Stromal cell of bone marrow (primary cell): Measurements from ENCODE around the gene ATP6V0A1.
A peak's percentile ranks its signal among the peaks of the same experiment; 100 is the strongest.
"Not testable (repeated sequence)": the region's sequence is repeated elsewhere in the genome, so short reads cannot be mapped to it uniquely, and the experiment has no call there.

Experiments
- DNase-seq: peaks from one replicate; pipeline ENCODE4 v3.0.0-alpha.2; 2012; ENCODE audit warnings: low read depth

ATP6V0A1 gene

GRCh38 chr17:42477173-42477572 is 18.5 kb downstream of the ATP6V0A1 start:
- no peak for DNase-seq

GRCh38 chr17:42477824-42478223 is 19.1 kb downstream of the ATP6V0A1 start:
- not testable (repeated sequence) for DNase-seq

- DNase-seq: no peak
These were observed 25.6 kb downstream of the ATP6V0A1 start for GRCh38 chr17:42484304-42484703.

- no peak for DNase-seq
These were observed 27.0 kb downstream of the ATP6V0A1 start for GRCh38 chr17:42485680-42486079.

- DNase-seq: no peak
These were observed 29.4 kb downstream of the ATP6V0A1 start for GRCh38 chr17:42488032-42488431.

- no peak for DNase-seq
These were observed 34.6 kb downstream of the ATP6V0A1 start for GRCh38 chr17:42493319-42493718.

GRCh38 chr17:42494673-42495072 is 36.0 kb downstream of the ATP6V0A1 start:
- DNase-seq: no peak

GRCh38 chr17:42498828-42499227 is 40.1 kb downstream of the ATP6V0A1 start:
- no peak for DNase-seq

- no peak for DNase-seq
These were observed 43.4 kb downstream of the ATP6V0A1 start for GRCh38 chr17:42502091-42502490.

GRCh38 chr17:42502926-42503325 is 44.2 kb downstream of the ATP6V0A1 start:
- DNase-seq: no peak

GRCh38 chr17:42507671-42508070 is 49.0 kb downstream of the ATP6V0A1 start:
- DNase-seq: no peak

GRCh38 chr17:42508426-42509165 is 49.9 kb downstream of the ATP6V0A1 start:
- DNase-seq: no peak

GRCh38 chr17:42509409-42509808 is 50.7 kb downstream of the ATP6V0A1 start:
- DNase-seq: no peak

- no peak for DNase-seq
These were observed 51.2 kb downstream of the ATP6V0A1 start for GRCh38 chr17:42509841-42510240.

- no peak for DNase-seq
These were observed 53.6 kb downstream of the ATP6V0A1 start for GRCh38 chr17:42512246-42512645.

- no peak for DNase-seq
These were observed 54.1 kb downstream of the ATP6V0A1 start for GRCh38 chr17:42512733-42513251.

GRCh38 chr17:42513686-42514085 is 55.0 kb downstream of the ATP6V0A1 start:
- no peak for DNase-seq

GRCh38 chr17:42514279-42514678 is 55.6 kb downstream of the ATP6V0A1 start:
- no peak for DNase-seq

GRCh38 chr17:42514867-42515266 is 56.2 kb downstream of the ATP6V0A1 start:
- DNase-seq: no peak

GRCh38 chr17:42517516-42517915 is 58.8 kb downstream of the ATP6V0A1 start:
- DNase-seq: peak; percentile 84

GRCh38 chr17:42518046-42518754 is 59.5 kb downstream of the ATP6V0A1 start:
- peak; percentile 97 for DNase-seq

GRCh38 chr17:42518755-42519545 is 60.3 kb downstream of the ATP6V0A1 start:
- no peak for DNase-seq
